Epithelial cell of esophagus (primary cell): ENCODE results near the gene CPED1.

Source experiments
- DNase-seq: peaks from one replicate; pipeline ENCODE4 v3.0.0; 2010; ENCODE audit warnings: low read depth
- H3K4me3 ChIP-seq: 2 replicates; pipeline ENCODE4 v1.5.1; 2011; ENCODE audit warnings: mild to moderate bottlenecking, low read length, control low read depth
- TF ChIP-seq, protein P1 (sequence below): IDR thresholded peaks from 2 replicates; pipeline ENCODE4 v1.5.1; 2011; ENCODE audit warnings: low read depth, mild to moderate bottlenecking, low read length, control low read depth, inconsistent platforms; ENCODE audit not compliant: insufficient read depth; ENCODE audit errors: missing control alignments

CPED1 gene

DNA sequence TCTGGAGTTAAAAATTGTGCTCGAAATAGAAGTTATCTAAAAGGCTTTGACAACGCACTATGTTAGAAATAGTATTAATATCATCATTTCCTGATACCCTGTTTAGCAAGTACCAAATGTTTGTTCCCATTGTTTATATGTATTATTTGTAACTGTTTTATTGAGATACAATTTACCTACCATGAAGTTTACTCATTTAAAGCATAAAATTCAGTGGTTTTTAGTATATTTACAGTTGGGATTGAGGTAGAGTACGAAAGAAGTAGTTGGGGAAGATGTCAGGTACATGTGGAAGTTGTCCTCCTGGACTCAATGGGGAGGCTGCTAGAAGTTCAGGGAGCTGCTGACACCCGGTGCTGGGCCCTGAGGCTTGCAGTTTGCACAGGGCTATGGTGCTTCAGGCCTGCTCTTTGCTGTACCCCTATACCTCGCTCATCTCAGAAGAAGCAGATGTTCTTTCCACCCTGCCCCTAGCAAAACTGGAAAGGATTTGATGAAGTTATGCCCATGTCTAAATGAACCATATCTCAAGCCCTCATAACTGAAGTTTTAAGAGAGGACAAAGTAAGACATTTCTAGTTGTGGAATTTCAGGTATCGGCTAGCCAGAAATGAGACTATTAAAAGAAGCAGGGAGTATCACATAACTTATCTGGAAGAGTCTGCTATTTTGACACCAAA is 315.1 kb downstream of the CPED1 start:
- H3K4me3 ChIP-seq, result no peak overlapping the region
- TF ChIP-seq, protein P1, sequence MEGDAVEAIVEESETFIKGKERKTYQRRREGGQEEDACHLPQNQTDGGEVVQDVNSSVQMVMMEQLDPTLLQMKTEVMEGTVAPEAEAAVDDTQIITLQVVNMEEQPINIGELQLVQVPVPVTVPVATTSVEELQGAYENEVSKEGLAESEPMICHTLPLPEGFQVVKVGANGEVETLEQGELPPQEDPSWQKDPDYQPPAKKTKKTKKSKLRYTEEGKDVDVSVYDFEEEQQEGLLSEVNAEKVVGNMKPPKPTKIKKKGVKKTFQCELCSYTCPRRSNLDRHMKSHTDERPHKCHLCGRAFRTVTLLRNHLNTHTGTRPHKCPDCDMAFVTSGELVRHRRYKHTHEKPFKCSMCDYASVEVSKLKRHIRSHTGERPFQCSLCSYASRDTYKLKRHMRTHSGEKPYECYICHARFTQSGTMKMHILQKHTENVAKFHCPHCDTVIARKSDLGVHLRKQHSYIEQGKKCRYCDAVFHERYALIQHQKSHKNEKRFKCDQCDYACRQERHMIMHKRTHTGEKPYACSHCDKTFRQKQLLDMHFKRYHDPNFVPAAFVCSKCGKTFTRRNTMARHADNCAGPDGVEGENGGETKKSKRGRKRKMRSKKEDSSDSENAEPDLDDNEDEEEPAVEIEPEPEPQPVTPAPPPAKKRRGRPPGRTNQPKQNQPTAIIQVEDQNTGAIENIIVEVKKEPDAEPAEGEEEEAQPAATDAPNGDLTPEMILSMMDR, result no peak
- DNase-seq, result no peak

DNA sequence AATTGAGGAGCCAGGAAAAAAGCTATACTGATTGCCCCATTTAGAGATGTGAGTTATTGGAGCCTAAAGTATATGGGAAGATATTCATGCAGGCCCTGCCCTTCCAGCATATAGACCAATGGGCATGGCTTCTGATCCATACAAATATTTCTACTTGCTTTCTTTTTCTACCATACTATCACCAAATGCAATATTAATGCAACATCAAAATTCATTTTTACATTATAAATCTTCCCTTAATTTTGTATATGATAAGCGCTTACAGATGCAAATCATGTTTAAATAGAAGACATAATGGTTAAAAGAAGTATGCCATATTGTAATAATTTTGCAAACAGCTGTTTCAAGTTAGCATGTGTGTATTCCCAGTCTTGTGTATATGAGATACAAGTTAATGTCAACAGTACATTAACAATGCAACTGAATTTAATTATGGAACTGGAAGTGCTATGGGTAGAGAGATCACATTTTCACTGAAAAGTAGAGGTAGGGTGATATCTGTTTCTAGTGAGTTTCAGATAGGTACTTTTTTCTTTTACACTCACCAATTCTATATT is 315.7 kb downstream of the CPED1 start:
- TF ChIP-seq, protein P1, result no peak

DNA sequence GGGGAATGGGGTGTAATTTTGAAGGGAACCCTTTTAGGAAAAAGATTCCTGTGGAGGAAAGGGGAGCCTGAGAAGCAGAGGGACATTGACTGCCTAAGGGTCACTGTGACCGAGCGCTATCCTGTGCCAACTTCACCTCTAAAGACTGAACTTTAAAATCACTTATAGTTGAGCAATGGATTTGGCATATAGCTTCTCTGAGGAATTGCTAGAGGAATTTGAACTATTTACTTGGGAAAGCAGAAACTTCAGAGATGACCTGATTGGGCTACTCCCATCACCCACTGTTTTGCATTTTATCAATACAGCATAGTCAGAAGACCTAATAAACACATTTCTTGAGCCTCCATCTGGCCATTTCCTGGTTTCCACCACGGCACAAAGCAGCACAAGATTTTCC is 316.6 kb downstream of the CPED1 start:
- no peak overlapping the region for H3K4me3 ChIP-seq
- TF ChIP-seq, protein P1, result no peak
- no peak for DNase-seq

More for the DNA sequence above, 315.7 kb downstream of the CPED1 start:
- no peak for DNase-seq
- H3K4me3 ChIP-seq, result no peak overlapping the region

DNA sequence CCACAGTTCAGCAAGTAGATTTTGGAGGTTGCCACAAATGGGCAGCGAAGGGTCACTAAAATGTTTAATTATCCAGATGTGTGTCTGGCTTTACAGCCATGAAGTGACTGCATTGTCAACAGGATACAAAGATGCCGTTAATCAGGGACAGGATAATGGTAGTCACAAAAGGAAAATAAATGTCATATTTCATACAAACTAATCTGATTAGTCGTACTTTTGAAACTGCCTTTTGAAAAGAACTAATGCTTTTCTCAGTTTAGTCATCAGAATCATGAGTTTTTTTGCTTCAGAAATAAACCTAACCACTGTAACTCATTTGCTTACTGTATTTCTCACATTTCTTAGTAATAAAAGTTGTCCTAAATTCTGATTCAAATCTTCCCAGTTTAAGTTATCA is 318.1 kb downstream of the CPED1 start:
- TF ChIP-seq, protein P1, result no peak
- no peak for DNase-seq
- no peak overlapping the region for H3K4me3 ChIP-seq

DNA sequence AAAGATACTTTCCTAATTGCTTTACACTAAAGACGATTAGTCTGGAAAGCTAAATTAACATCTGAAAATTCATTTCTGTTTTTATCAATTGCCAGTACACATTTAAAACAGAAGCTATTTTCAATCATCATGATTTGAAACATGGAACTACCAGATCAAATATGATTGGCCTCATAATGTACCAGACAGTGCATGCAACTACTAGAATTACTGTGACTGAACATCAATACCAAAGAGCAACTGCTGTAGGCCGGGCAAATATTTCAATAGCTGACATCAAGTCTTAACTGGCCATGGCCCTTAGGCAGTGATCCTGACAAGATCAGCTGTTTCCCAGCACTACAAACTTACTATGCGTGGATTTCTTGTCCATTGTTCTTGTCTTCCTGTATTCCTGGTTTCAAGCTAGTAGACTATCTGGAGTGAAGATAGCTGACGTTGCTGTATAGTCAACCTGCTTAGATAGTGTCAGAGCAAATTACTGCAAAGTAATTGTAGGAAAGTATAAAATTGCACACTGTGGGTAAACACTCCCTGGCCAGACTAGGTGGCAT is 318.6 kb downstream of the CPED1 start:
- TF ChIP-seq, protein P1, result no peak
- peak; percentile 93 for DNase-seq
- H3K4me3 ChIP-seq, result no peak overlapping the region

DNA sequence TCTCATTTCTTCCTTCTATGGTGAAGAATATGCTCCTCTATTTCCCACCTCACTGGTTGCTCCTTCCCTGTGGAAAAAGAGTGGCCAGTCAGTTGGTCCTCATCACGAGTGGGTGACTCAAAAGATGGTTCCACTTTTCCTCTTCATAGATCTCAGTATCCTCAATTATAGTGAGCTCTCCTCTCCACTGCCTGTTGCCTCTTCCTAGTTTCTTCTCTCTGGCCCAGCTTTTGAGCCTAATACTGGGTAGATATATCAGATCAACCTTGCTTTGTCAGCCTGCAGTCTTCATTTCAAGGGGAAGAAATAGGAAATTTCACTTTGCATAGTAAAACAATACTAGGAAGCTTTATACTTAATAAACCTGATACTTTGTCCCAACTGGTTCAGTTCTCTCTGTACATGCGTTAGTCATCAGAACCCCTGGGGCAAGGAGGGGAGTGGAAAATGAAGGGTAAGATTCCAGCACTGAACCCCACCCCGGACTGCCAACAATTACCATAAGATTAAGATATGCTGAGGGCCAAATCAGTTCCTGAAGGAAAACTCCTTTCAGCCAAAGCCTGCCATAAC is 324.8 kb downstream of the CPED1 start:
- DNase-seq, result peak; percentile 81
- H3K4me3 ChIP-seq, result no peak overlapping the region
- TF ChIP-seq, protein P1, result no peak
